Endothelial cell of umbilical vein (primary cell): Measurements from ENCODE around the gene NFATC4. TPM values are rescaled to one million over a fixed set of nuclear protein-coding genes. Genes with fewer than 3 reads are reported as not detected.

Experiments used
- BruUV-seq: library from RNA; stranded (reverse); fragments of 400-500 nt; replicated peaks from 2 replicates; lab custom pipeline; 2021; lab: Mats Ljungman, UMichigan
- CTCF ChIA-PET: fragments of 300-600, 350-600 bp; sonication (Branson Sonifier 250); formaldehyde crosslinking; loops from one replicate; lab custom pipeline; 2021; ENCODE audit warnings: antibody characterized with exemption, inconsistent platforms; lab: Charles Lee
- POLR2A ChIA-PET: fragments of 300-600, 350-600 bp; sonication (Branson Sonifier 250); formaldehyde crosslinking; loops from one replicate; lab custom pipeline; 2021; ENCODE audit warnings: antibody characterized with exemption, inconsistent platforms; lab: Charles Lee
- DNase-seq: peaks from one replicate; pipeline ENCODE4 v3.0.0-alpha.2; 2011; ENCODE audit warnings: low read depth, low spot score
- FAIRE-seq: peaks from 2 replicates; lab custom pipeline; 2011; peaks lifted over from hg19 to GRCh38; lab: Jason Lieb, UNC
- H2AFZ ChIP-seq: 2 replicates; pipeline ENCODE4 v1.6.0; 2012; ENCODE audit warnings: low read depth, low read length, control low read depth, inconsistent platforms
- H3K27ac ChIP-seq: 2 replicates; pipeline ENCODE4 v1.5.1; 2011; ENCODE audit warnings: low read depth, mild to moderate bottlenecking, control low read depth, low read length, moderate library complexity; ENCODE audit not compliant: insufficient read depth
- H3K27me3 ChIP-seq, 2 experiments: 2 replicates each; pipeline versions ENCODE4 v1.6.0 to v1.6.1; 2011; ENCODE audit warnings: low read length in 2 of 2, mixed read lengths in 1 of 2; ENCODE audit not compliant: control insufficient read depth in 2 of 2, insufficient read depth in 2 of 2
- H3K36me3 ChIP-seq, 2 experiments: 2 replicates in 1 of 2; 3 replicates in 1 of 2; pipeline ENCODE4 v1.5.1; 2011; ENCODE audit warnings: low read length in 2 of 2, mild to moderate bottlenecking in 1 of 2, moderate library complexity in 1 of 2; ENCODE audit not compliant: control insufficient read depth in 2 of 2, insufficient read depth in 2 of 2; ENCODE audit errors: extremely low read depth in 1 of 2
- H3K4me1 ChIP-seq: 3 replicates; pipeline ENCODE4 v1.5.1; 2011; ENCODE audit warnings: mild to moderate bottlenecking, low read length; ENCODE audit not compliant: control insufficient read depth, insufficient read depth; ENCODE audit errors: extremely low read depth
- H3K4me2 ChIP-seq: 2 replicates; pipeline ENCODE4 v1.6.1; 2011; ENCODE audit warnings: low read length, control low read depth, mixed read lengths; ENCODE audit not compliant: insufficient read depth
- H3K4me3 ChIP-seq, 3 experiments: fragments of 200-600 bp in 1 of 3; sonication (generic), shearing (Covaris generic) in 1 of 3; replicated peaks in 1 of 3; 2 replicates each; pipeline ENCODE4 v1.5.1; 2011 to 2016; ENCODE audit warnings: control low read depth in 3 of 3, low read length in 3 of 3, mild to moderate bottlenecking in 2 of 3, inconsistent platforms in 1 of 3, low read depth in 1 of 3, moderate library complexity in 1 of 3; ENCODE audit not compliant: insufficient read depth in 1 of 3
- H3K79me2 ChIP-seq: 2 replicates; pipeline ENCODE4 v1.6.0; 2012; ENCODE audit warnings: low read length, inconsistent platforms; ENCODE audit not compliant: control insufficient read depth, insufficient read depth
- H3K9ac ChIP-seq: replicated peaks from 2 replicates; pipeline ENCODE3; 2011; ENCODE audit warnings: low read length, control low read depth; ENCODE audit not compliant: insufficient read depth; ENCODE audit errors: extremely low read depth
- H3K9me1 ChIP-seq: replicated peaks from 3 replicates; pipeline ENCODE4 v1.6.0; 2011; ENCODE audit warnings: mild to moderate bottlenecking, low read length; ENCODE audit not compliant: control insufficient read depth, insufficient read depth; ENCODE audit errors: extremely low read depth
- H3K9me3 ChIP-seq: replicated peaks from 2 replicates; pipeline ENCODE4 v1.5.1; 2012; ENCODE audit warnings: low read length, inconsistent platforms; ENCODE audit not compliant: control insufficient read depth, insufficient read depth
- H4K20me1 ChIP-seq: replicated peaks from 2 replicates; pipeline ENCODE3; 2011; ENCODE audit warnings: mild to moderate bottlenecking, low read length; ENCODE audit not compliant: control insufficient read depth, insufficient read depth; ENCODE audit errors: extremely low read depth
- CTCF ChIP-seq, 2 donors: IDR thresholded peaks; 1 replicate in 1 of 2; 2 replicates in 1 of 2; pipeline ENCODE4 v1.5.1; 2011; ENCODE audit warnings: low read length in 2 of 2, mild to moderate bottlenecking in 2 of 2, moderate library complexity in 2 of 2, control low read depth in 1 of 2, inconsistent platforms in 1 of 2, low read depth in 1 of 2; ENCODE audit not compliant: insufficient read depth in 1 of 2; ENCODE audit errors: extremely low read depth in 1 of 2
- EZH2 ChIP-seq: IDR thresholded peaks from 2 replicates; pipeline ENCODE4 v1.6.1; 2012; ENCODE audit warnings: borderline replicate concordance, low read depth, mild to moderate bottlenecking, moderate library complexity, low read length, inconsistent platforms; ENCODE audit not compliant: severe bottlenecking
- FOS ChIP-seq: IDR thresholded peaks from 2 replicates; pipeline ENCODE4 v1.6.1; 2011; ENCODE audit warnings: mild to moderate bottlenecking, low read length, moderate library complexity, borderline replicate concordance; ENCODE audit not compliant: insufficient read depth
- GATA2 ChIP-seq: IDR thresholded peaks from 2 replicates; pipeline ENCODE4 v1.7.0; 2011; ENCODE audit warnings: low read depth, mild to moderate bottlenecking, moderate library complexity, mixed read lengths, low read length; ENCODE audit not compliant: insufficient read length, insufficient read depth
- JUN ChIP-seq: IDR thresholded peaks from 2 replicates; pipeline ENCODE4 v1.6.1; 2011; ENCODE audit warnings: borderline replicate concordance, low read depth; ENCODE audit not compliant: insufficient read length, insufficient read depth
- MAX ChIP-seq: IDR thresholded peaks from 2 replicates; pipeline ENCODE4 v1.6.1; 2011; ENCODE audit not compliant: insufficient read depth, insufficient read length
- MYC ChIP-seq: IDR thresholded peaks from one replicate; pipeline ENCODE4 v1.6.1; 2011; ENCODE audit warnings: mild to moderate bottlenecking, low read depth, low read length
- POLR2A ChIP-seq: IDR thresholded peaks from 2 replicates; pipeline ENCODE4 v1.6.1; 2012; ENCODE audit warnings: low read depth, mild to moderate bottlenecking, control low read depth, low read length
- POLR2AphosphoS5 ChIP-seq: IDR thresholded peaks from 2 replicates; pipeline ENCODE4 v1.6.1; 2012; ENCODE audit warnings: low read depth, mild to moderate bottlenecking, control low read depth, low read length, moderate library complexity; ENCODE audit not compliant: insufficient read depth
- dilution Hi-C: fragments of 300-500 bp; cut with MboI; formaldehyde crosslinking; loops from one replicate; pipeline ENCODE4 v1.15.0; 2019; ENCODE audit warnings: low sequenced_read_pairs; ENCODE audit not compliant: extremely low pct_ligation_motif_present
- intact Hi-C: fragments of 100-400 bp; cut with micrococcal nuclease; formaldehyde crosslinking; loops from one replicate; pipeline ENCODE4 v1.10.0; 2022
- polyA plus RNA-seq, 4 experiments: library from polyadenylated mRNA; depleted of rRNA in 3 of 4; stranded (reverse) in 3 of 4; unstranded in 1 of 4; fragments of >200 nt; gene quantifications; 2 replicates each; pipeline versions ENCODE4 v1.2.1 to v1.2.3, GENCODE V29; 2011 to 2012; ENCODE audit warnings: missing spikeins in 1 of 4
- total RNA-seq: library from RNA; stranded (reverse); gene quantifications from 2 replicates; pipeline ENCODE4 v1.2.3, GENCODE V29; 2021

Gene NFATC4
- total and polyA plus RNA-seq, 2 donors (not counting 3 experiments of a cell fraction or from before 2014, with no cell fraction given): 79.5 to 88.1 TPM

DNA sequence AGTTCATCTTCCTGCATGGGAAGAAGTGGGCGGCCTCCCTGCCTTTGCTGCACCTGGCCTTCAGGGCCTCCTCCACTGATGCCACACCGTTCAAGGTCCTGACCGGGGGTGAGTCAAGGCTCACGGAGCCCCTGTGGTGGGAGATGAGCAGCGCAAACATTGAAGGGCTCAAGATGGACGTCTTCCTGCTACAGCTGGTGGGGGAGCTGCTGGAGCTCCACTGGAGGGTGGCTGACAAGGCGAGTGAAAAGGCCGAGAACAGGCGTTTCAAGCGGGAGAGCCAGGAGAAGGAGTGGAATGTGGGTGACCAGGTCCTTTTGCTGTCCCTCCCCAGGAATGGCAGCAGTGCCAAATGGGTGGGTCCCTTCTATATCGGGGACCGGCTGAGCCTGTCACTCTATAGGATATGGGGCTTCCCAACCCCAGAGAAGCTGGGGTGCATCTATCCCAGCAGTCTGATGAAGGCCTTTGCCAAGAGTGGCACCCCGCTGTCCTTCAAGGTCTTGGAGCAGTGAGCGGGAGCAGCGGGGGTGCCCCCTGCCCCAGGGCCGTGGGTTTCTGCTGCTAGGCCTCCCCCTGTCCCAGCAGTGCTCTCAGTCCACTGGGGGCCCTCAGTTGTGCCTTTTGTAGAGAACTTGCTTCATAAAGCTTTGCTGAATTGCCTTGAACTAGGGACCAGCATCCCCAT lies 49.1 kb downstream of the NFATC4 start:
- Histone ChIP-seq H3K27ac (no peak overlapping the region), H3K27me3 (no peaks in the 10 kb centered on the region), H3K4me1 (peaks cover 17% of the 10 kb centered on the region), H3K9me1 (no peaks in the 10 kb centered on the region), H3K79me2 (no peaks in the 10 kb centered on the region), H3K4me3 (no peak overlapping the region), H3K9ac (no peak overlapping the region), H3K36me3 (peaks cover 4 to 32% of the 10 kb centered on the region in 2 experiments), H3K4me2 (no peak overlapping the region), H3K9me3 (no peaks in the 10 kb centered on the region), H4K20me1 (no peaks in the 10 kb centered on the region), H2AFZ (no peak overlapping the region)
- BruUV-seq: no TSS peak
- FAIRE-seq (no peak), DNase-seq (no peak)
- CTCF ChIA-PET: interaction anchor here (1.4 to 3.9 kb wide), 3 partner anchors 14 to 84 kb away, joined by 3 to 50 read pairs (median 23); partner anchors contain the start of gene NYNRIN
- dilution Hi-C loops: no loop called here
- POLR2A ChIA-PET: interaction anchor here (1.8 kb wide), 1 partner anchor 15 kb away, joined by 5 read pairs; no protein-coding TSS in a partner anchor
- TF ChIP-seq CTCF (IDR thresholded peaks at IDR 0.05; ENCODE audit: extremely low read depth in 1 of 2, insufficient read depth in 1 of 2, low read depth in 1 of 2, low read length in 2 of 2): no peak
- no peak for TF ChIP-seq JUN
- no peak for TF ChIP-seq POLR2A
- TF ChIP-seq EZH2: no peak
- no peak for TF ChIP-seq MAX
- TF ChIP-seq POLR2AphosphoS5: no peak
- no peak for TF ChIP-seq MYC
- no peak for TF ChIP-seq FOS
- TF ChIP-seq GATA2: no peak
- intact Hi-C loops: no loop called here
